Measurements from ENCODE around the gene LIPT2. TPM values are rescaled to one million over a fixed set of nuclear protein-coding genes. Genes with fewer than 3 reads are reported as not detected.

Gene LIPT2
- polyA plus RNA-seq, 3 donors: 8.6 to 10.9 (median 10.2) TPM

GRCh38 chr11:74507582-74507981 lies 14.1 kb upstream of the LIPT2 start:
- DNase-seq: no peak

GRCh38 chr11:74506823-74507222 lies 13.3 kb upstream of the LIPT2 start:
- no peak for DNase-seq

GRCh38 chr11:74505911-74506310 lies 12.4 kb upstream of the LIPT2 start:
- DNase-seq: no peak

- DNase-seq: no peak
Observed at GRCh38 chr11:74504100-74504691, 10.7 kb upstream of the LIPT2 start.

GRCh38 chr11:74494916-74495315 lies 1.4 kb upstream of the LIPT2 start:
- DNase-seq: no peak

- DNase-seq: no peak
Observed at GRCh38 chr11:74493791-74494630, 487 bp upstream of the LIPT2 start.

GRCh38 chr11:74492084-74492483 lies 1.4 kb downstream of the LIPT2 start:
- DNase-seq: no peak

GRCh38 chr11:74490941-74491340 lies 2.6 kb downstream of the LIPT2 start:
- DNase-seq: no peak

- DNase-seq: no peak
Observed at GRCh38 chr11:74487875-74488274, 5.6 kb downstream of the LIPT2 start.

GRCh38 chr11:74485868-74486267 lies 7.7 kb downstream of the LIPT2 start:
- DNase-seq: no peak

- DNase-seq: no peak
Observed at GRCh38 chr11:74480688-74481417, 12.7 kb downstream of the LIPT2 start.

GRCh38 chr11:74479732-74480123 lies 13.8 kb downstream of the LIPT2 start:
- DNase-seq: no peak

GRCh38 chr11:74478877-74479731 lies 14.4 kb downstream of the LIPT2 start:
- DNase-seq: no peak

GRCh38 chr11:74476536-74476935 lies 17.0 kb downstream of the LIPT2 start:
- no peak for DNase-seq

GRCh38 chr11:74474316-74474715 lies 19.2 kb downstream of the LIPT2 start:
- DNase-seq: no peak

GRCh38 chr11:74473382-74474173 lies 19.9 kb downstream of the LIPT2 start:
- no peak for DNase-seq

- no peak for DNase-seq
Observed at GRCh38 chr11:74471668-74472429, 21.7 kb downstream of the LIPT2 start.

- no peak for DNase-seq
Observed at GRCh38 chr11:74471037-74471436, 22.5 kb downstream of the LIPT2 start.

- no peak for DNase-seq
Observed at GRCh38 chr11:74470526-74470925, 23.0 kb downstream of the LIPT2 start.

- DNase-seq: no peak
Observed at GRCh38 chr11:74468936-74469335, 24.6 kb downstream of the LIPT2 start.

All from renal pelvis (tissue), 4 donors.